ENCODE results near the gene FAM163B.
A peak's percentile ranks its signal among the peaks of the same experiment; 100 is the strongest.

The FAM163B gene

DNA sequence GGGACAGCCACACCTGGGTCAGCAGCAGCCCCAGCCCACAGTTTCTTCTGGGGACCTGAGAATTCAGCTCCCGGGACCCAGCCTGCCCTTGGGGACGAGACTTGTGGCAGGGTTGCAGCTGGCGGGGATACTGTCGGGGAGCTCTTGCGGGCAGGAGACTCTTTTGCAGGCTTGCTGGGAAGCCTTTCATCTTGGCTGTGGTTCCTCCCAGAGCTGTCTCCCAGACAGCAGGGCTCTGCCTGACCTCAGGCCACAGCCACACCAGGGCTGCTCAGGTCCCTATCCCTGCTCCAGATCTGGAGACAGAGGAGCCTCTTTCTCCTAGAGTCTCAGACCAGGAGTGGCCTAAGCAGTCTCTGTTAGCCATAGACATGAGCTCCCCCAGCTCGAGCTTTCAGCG is 79.7 kb downstream of the FAM163B start:
- no peak for DNase-seq

DNA sequence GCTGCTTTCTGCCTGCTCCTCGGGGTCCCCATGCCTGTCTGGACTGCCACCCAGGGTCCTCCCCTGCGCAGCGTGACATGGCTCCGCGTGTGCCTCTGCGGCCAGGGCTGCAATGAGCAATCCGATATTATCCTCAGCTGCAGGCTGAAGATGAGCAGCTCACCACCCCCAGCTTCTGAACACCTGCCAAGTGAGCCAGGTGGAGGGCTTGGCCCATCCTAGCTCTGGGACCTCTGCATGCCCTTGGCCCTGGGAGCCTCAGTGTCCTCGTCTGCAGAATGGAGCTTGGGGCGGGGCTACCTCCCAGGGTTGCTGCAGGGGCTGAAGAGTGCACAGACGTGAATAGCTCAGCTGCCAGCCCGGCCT is 80.3 kb downstream of the FAM163B start:
- DNase-seq, result no peak

DNA sequence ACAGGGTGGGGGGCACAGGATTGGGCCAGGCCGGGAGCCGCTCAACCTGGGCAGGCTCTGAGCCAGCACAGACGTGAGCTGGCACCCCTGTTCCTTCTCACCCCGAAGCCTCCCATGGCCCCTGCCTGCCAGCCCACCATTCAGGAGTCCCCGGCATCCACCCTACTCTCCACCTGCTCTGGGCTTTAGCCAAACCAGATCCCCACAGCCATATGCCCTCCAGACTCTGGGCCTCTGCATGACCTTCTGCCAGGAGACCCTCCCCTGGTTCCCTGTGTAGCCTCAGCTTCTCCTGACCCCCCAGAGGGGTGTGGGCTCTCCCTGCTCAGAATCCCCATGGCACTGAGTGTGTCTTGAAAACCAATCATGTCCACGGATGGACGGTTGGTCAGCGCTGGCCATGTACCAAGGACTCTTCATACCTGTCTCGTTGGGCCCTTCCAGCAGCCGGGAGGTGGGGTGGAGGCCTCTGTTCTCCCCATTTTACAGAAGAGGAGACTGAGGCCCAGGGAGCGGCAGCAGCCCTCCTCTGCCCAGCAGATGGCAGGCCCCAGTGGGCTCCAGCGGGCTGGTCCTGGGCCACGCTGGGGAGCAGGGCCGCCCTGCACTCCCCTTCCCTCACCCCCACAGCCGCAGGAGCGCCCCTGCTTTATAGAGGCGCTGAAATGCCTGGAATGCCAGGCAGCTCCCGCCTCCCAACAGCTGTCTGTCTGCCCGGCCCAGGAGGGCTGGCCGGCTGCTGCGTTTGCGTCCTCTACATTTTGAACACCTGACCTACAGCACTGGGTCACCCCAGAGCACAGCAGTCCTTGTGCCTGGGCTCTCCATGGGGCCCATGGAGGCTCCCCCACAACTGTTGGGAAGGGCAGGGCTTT is 81.0 kb downstream of the FAM163B start:
- DNase-seq, result no peak

DNA sequence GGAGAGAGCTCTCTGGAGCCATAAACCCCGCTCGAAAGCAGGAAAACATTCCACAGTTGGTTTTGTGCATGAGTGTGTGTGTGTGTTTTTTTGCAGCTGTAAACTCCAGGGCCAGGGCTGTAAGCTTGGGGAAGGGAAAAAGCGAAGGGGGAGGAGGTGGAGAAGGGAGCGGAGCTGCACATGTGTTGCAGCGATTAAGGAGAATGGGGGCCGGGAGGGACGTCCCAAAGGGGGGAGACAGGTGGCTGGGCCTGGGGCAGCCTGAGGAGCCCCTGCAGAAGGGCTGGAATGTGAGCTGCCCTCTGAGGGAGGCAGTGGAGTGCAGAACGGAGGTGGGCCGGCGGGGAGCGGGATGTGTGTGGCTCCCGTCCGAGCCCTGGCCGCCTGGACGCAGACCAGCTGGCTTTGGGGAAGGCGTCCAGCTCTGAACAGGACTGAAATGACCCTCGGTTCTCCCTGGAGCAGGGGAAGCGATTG is 81.7 kb downstream of the FAM163B start:
- DNase-seq, result peak in 28 of 56 donors; percentile 15 to 63 (median 42)
